G401 (cell line): ENCODE measurements around the gene RAB37. TPM values are rescaled to one million over a fixed set of nuclear protein-coding genes. Genes with fewer than 3 reads are reported as not detected.
A peak's percentile ranks its signal among the peaks of the same experiment; 100 is the strongest.

ENCODE experiments used
- DNase-seq: peaks from one replicate; pipeline ENCODE4 v3.0.0-alpha.2; 2015; ENCODE audit warnings: low spot score
- in situ Hi-C: cut with HindIII; loops from 2 replicates; pipeline ENCODE4 v1.10.0; 2016; ENCODE audit warnings: low sequenced_read_pairs, mixed read lengths
- total RNA-seq: library from RNA; depleted of rRNA; stranded (reverse); fragments of >200 nt; shearing (Covaris generic); gene quantifications from 2 replicates; pipeline ENCODE4 v1.2.3, GENCODE V29; 2014

RAB37 gene
- total RNA-seq, 1 experiment from 2014 or later: 4.2 TPM

GRCh38 chr17:74772053-74772452 lies 35.0 kb downstream of the RAB37 start:
- in situ Hi-C loops: no loop called here
- no peak for DNase-seq

GRCh38 chr17:74773414-74773813 lies 36.4 kb downstream of the RAB37 start:
- no peak for DNase-seq
- in situ Hi-C loops: no loop called here

- no peak for DNase-seq
- in situ Hi-C loops: no loop called here
Measured at GRCh38 chr17:74773871-74774286, 36.8 kb downstream of the RAB37 start.

- no peak for DNase-seq
- in situ Hi-C loops: no loop called here
Measured at GRCh38 chr17:74775409-74776043, 38.5 kb downstream of the RAB37 start.

GRCh38 chr17:74776044-74776962 lies 39.2 kb downstream of the RAB37 start, which contains the start of gene NAT9:
NAT9 (minus strand) TSS chr17:74776345; CDS start chr17:74775698, 647 bp downstream.
- in situ Hi-C loops: no loop called here
- DNase-seq: peak; percentile 92

GRCh38 chr17:74776990-74777389 lies 39.9 kb downstream of the RAB37 start:
- DNase-seq: no peak
- in situ Hi-C loops: no loop called here

- in situ Hi-C loops: no loop called here
- no peak for DNase-seq
Measured at GRCh38 chr17:74777901-74778515, 41.0 kb downstream of the RAB37 start.

- DNase-seq: no peak
- in situ Hi-C loops: no loop called here
Measured at GRCh38 chr17:74778960-74779359, 41.9 kb downstream of the RAB37 start.

- in situ Hi-C loops: no loop called here
- no peak for DNase-seq
Measured at GRCh38 chr17:74779501-74779900, 42.4 kb downstream of the RAB37 start.

- DNase-seq: no peak
- in situ Hi-C loops: no loop called here
Measured at GRCh38 chr17:74779948-74780400, 42.9 kb downstream of the RAB37 start.

GRCh38 chr17:74780443-74781238 lies 43.6 kb downstream of the RAB37 start:
- peak; percentile 64 for DNase-seq

GRCh38 chr17:74782571-74782970 lies 45.5 kb downstream of the RAB37 start:
- in situ Hi-C loops: no loop called here
- DNase-seq: no peak

More at GRCh38 chr17:74780443-74781238, 43.6 kb downstream of the RAB37 start:
- in situ Hi-C loops: no loop called here

GRCh38 chr17:74784125-74784810 lies 47.2 kb downstream of the RAB37 start:
- in situ Hi-C loops: no loop called here
- no peak for DNase-seq

- in situ Hi-C loops: no loop called here
- no peak for DNase-seq
Measured at GRCh38 chr17:74785096-74785980, 48.3 kb downstream of the RAB37 start.

GRCh38 chr17:74785981-74786360 lies 48.9 kb downstream of the RAB37 start:
- in situ Hi-C loops: no loop called here
- no peak for DNase-seq

GRCh38 chr17:74786431-74787055 lies 49.5 kb downstream of the RAB37 start:
- in situ Hi-C loops: no loop called here
- DNase-seq: no peak
